HG03039 (cell line): ENCODE data around the gene ANAPC13.

ENCODE experiments used
- ATAC-seq: cut with Tn5 transposase; IDR thresholded peaks from one replicate; pipeline ENCODE4 v1.9.1; 2021; ENCODE audit warnings: mild to moderate bottlenecking, moderate library complexity; ENCODE audit not compliant: unreplicated experiment

The ANAPC13 gene

GRCh38 chr3:134483195-134483900 lies 2.4 kb downstream of the ANAPC13 start:
- no peak for ATAC-seq

- no peak for ATAC-seq
Measured at GRCh38 chr3:134482622-134483021, 3.2 kb downstream of the ANAPC13 start.

- ATAC-seq = no peak
Measured at GRCh38 chr3:134481166-134481565, 4.6 kb downstream of the ANAPC13 start.

GRCh38 chr3:134480546-134480945 lies 5.2 kb downstream of the ANAPC13 start:
- ATAC-seq = no peak

GRCh38 chr3:134477938-134478337 lies 7.8 kb downstream of the ANAPC13 start:
- no peak for ATAC-seq

GRCh38 chr3:134477002-134477401 lies 8.8 kb downstream of the ANAPC13 start:
- ATAC-seq = no peak

GRCh38 chr3:134476306-134476705 lies 9.5 kb downstream of the ANAPC13 start:
- no peak for ATAC-seq

- no peak for ATAC-seq
Measured at GRCh38 chr3:134474956-134475355, 10.8 kb downstream of the ANAPC13 start.

- ATAC-seq = no peak
Measured at GRCh38 chr3:134473868-134474546, 11.8 kb downstream of the ANAPC13 start.

GRCh38 chr3:134472831-134473230 lies 13.0 kb downstream of the ANAPC13 start:
- no peak for ATAC-seq

- ATAC-seq = no peak
Measured at GRCh38 chr3:134471521-134472193, 14.1 kb downstream of the ANAPC13 start.

GRCh38 chr3:134468519-134468918 lies 17.3 kb downstream of the ANAPC13 start:
- no peak for ATAC-seq

GRCh38 chr3:134466331-134466730 lies 19.5 kb downstream of the ANAPC13 start:
- ATAC-seq = no peak

- no peak for ATAC-seq
Measured at GRCh38 chr3:134464689-134465365, 21.0 kb downstream of the ANAPC13 start.

- ATAC-seq = no peak
Measured at GRCh38 chr3:134464064-134464688, 21.6 kb downstream of the ANAPC13 start.

- no peak for ATAC-seq
Measured at GRCh38 chr3:134463676-134464063, 22.1 kb downstream of the ANAPC13 start.

- ATAC-seq = no peak
Measured at GRCh38 chr3:134462331-134462941, 23.3 kb downstream of the ANAPC13 start.

GRCh38 chr3:134460965-134461364 lies 24.8 kb downstream of the ANAPC13 start:
- no peak for ATAC-seq

GRCh38 chr3:134459562-134459961 lies 26.2 kb downstream of the ANAPC13 start:
- no peak for ATAC-seq

- ATAC-seq = no peak
Measured at GRCh38 chr3:134458406-134458945, 27.3 kb downstream of the ANAPC13 start.
